Measurements from ENCODE around the gene PRDM2.

DNA sequence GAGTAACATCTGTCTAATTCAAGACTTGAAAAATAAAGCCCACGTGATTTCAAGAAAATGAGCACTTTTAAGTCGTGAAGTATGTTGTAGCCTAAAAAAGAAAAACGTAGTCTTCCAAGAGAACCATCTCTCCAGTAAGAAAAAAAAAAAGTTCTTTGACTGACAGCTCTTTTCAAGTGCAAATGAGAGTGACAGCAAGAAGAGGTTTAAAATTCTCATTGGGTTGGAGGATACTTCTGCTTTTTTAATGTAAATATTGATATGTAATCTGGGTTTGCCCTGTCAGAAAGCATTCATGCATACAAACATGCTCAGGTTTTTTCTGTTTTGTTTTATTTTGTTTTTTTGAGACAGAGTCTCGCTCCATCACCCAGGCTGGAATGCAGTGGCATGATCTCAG is 32.3 kb upstream of the PRDM2 start:
- TF ChIP-seq, protein P1, sequence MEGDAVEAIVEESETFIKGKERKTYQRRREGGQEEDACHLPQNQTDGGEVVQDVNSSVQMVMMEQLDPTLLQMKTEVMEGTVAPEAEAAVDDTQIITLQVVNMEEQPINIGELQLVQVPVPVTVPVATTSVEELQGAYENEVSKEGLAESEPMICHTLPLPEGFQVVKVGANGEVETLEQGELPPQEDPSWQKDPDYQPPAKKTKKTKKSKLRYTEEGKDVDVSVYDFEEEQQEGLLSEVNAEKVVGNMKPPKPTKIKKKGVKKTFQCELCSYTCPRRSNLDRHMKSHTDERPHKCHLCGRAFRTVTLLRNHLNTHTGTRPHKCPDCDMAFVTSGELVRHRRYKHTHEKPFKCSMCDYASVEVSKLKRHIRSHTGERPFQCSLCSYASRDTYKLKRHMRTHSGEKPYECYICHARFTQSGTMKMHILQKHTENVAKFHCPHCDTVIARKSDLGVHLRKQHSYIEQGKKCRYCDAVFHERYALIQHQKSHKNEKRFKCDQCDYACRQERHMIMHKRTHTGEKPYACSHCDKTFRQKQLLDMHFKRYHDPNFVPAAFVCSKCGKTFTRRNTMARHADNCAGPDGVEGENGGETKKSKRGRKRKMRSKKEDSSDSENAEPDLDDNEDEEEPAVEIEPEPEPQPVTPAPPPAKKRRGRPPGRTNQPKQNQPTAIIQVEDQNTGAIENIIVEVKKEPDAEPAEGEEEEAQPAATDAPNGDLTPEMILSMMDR (optimal IDR thresholded peaks at IDR 0.05 in 1 of 3, IDR thresholded peaks at IDR 0.05 in 1 of 3, conservative IDR thresholded peaks at IDR 0.05 in 1 of 3; ENCODE audit: extremely low read depth in 1 of 3, insufficient read depth in 2 of 3, low read length in 3 of 3) = no peak
- no peak for TF ChIP-seq EZH2 (IDR thresholded peaks at IDR 0.05; ENCODE audit: low read length)

Measured in keratinocyte (primary cell).